ENCODE measurements around the gene RNU1-2.
A peak's percentile ranks its signal among the peaks of the same experiment; 100 is the strongest.
"Not testable (repeated sequence)": the region's sequence is repeated elsewhere in the genome, so short reads cannot be mapped to it uniquely, and the experiment has no call there.

Gene RNU1-2

GRCh38 chr1:16924216-16924918 is 28.6 kb downstream of the RNU1-2 start:
- H3K27ac ChIP-seq, result no peak overlapping the region
- DNase-seq (ENCODE audit: low read depth, low spot score), result no peak

- DNase-seq (ENCODE audit: low read depth, low spot score), result no peak
- peak overlapping the region; percentile 70 for H3K27ac ChIP-seq
Observed at GRCh38 chr1:16924919-16925477, 29.2 kb downstream of the RNU1-2 start.

- peak overlapping the region; percentile 70 for H3K27ac ChIP-seq
- DNase-seq (ENCODE audit: low read depth, low spot score), result peak; percentile 51
Observed at GRCh38 chr1:16925635-16926490, 30.1 kb downstream of the RNU1-2 start.

GRCh38 chr1:16926491-16927073 is 30.8 kb downstream of the RNU1-2 start:
- DNase-seq (ENCODE audit: low read depth, low spot score), result no peak
- no peak overlapping the region for H3K27ac ChIP-seq

- DNase-seq (ENCODE audit: low read depth, low spot score), result no peak
- H3K27ac ChIP-seq, result no peak overlapping the region
Observed at GRCh38 chr1:16927256-16927655, 31.5 kb downstream of the RNU1-2 start.

- no peak overlapping the region for H3K27ac ChIP-seq
- no peak for DNase-seq (ENCODE audit: low read depth, low spot score)
Observed at GRCh38 chr1:16927711-16928485, 32.1 kb downstream of the RNU1-2 start.

- DNase-seq (ENCODE audit: low read depth, low spot score); H3K27ac ChIP-seq: not testable (repeated sequence)
Observed at GRCh38 chr1:16929146-16930041, 33.6 kb downstream of the RNU1-2 start.

GRCh38 chr1:16931206-16931934 is 35.6 kb downstream of the RNU1-2 start:
- DNase-seq (ENCODE audit: low read depth, low spot score); H3K27ac ChIP-seq: not testable (repeated sequence)

- H3K27ac ChIP-seq, result not testable (repeated sequence)
Observed at GRCh38 chr1:16933945-16934344, 38.2 kb downstream of the RNU1-2 start.

GRCh38 chr1:16936580-16936979 is 40.8 kb downstream of the RNU1-2 start:
- H3K27ac ChIP-seq; DNase-seq (ENCODE audit: low read depth, low spot score): not testable (repeated sequence)

More at GRCh38 chr1:16933945-16934344, 38.2 kb downstream of the RNU1-2 start:
- not testable (repeated sequence) for DNase-seq (ENCODE audit: low read depth, low spot score)

- H3K27ac ChIP-seq, result no peak overlapping the region
- no peak for DNase-seq (ENCODE audit: low read depth, low spot score)
Observed at GRCh38 chr1:16938351-16939321, 42.9 kb downstream of the RNU1-2 start.

- not testable (repeated sequence) for DNase-seq (ENCODE audit: low read depth, low spot score); H3K27ac ChIP-seq
Observed at GRCh38 chr1:16939386-16940180, 43.8 kb downstream of the RNU1-2 start.

GRCh38 chr1:16944038-16944437 is 48.3 kb downstream of the RNU1-2 start:
- no peak for DNase-seq (ENCODE audit: low read depth, low spot score)
- H3K27ac ChIP-seq, result no peak overlapping the region

- H3K27ac ChIP-seq; DNase-seq (ENCODE audit: low read depth, low spot score): not testable (repeated sequence)
Observed at GRCh38 chr1:16945512-16945911, 49.7 kb downstream of the RNU1-2 start.

Data from epithelial cell of prostate (primary cell).